HG03575 (cell line): ENCODE results near the gene MRPL34.
"Not testable (repeated sequence)": the region's sequence is repeated elsewhere in the genome, so short reads cannot be mapped to it uniquely, and the experiment has no call there.

Source experiments
- ATAC-seq: cut with Tn5 transposase; IDR thresholded peaks from one replicate; pipeline ENCODE4 v1.9.1; 2021; ENCODE audit not compliant: unreplicated experiment, insufficient number of reproducible peaks, low FRiP score; ENCODE audit errors: extremely low read depth

Gene MRPL34

DNA sequence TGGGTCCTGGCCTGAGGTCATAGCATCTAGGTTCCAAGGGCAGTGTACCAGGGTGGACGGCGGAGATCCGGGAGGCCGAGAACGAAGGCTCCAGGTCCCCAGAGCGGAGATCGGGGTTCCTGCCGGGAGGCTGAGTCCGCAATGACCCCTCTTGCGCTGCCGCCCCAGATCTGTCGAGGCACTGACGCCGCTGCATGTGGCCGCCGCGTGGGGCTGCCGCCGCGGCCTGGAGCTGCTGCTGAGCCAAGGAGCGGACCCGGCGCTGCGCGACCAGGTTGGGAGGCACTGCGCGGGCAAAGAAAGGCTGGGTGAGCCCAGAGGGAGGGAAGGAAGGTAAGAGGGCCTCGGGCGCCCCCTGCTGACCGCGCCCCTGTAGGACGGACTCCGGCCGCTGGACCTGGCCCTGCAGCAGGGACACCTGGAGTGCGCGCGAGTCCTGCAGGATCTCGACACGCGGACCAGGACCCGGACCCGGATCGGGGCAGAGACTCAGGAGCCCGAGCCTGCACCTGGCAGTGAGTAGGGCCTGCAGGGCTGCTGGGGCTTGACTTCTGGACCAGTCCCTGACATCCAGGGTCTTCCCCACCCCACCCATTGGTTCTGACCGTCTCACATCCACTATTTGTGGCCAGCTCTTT lies 23.1 kb upstream of the MRPL34 start:
- no peak for ATAC-seq

DNA sequence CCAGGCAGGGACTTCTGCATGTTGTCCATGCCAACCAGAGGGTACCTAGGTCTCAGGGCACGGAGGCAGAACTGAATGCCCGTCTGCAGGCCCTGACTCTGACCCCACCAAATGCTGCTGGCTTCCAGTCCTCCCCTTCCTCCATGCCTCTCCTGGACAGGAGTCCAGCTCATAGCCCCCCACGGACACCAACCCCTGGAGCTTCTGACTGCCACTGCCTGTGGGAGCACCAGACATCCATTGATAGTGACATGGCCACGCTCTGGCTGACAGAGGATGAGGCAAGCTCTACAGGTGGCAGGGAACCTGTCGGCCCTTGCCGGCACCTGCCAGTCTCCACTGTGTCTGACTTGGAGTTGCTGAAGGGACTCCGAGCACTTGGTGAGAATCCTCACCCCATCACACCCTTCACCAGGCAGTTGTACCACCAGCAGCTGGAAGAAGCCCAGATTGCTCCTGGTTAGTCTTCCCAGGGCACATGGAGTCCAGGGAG lies 22.1 kb upstream of the MRPL34 start:
- ATAC-seq = no peak

DNA sequence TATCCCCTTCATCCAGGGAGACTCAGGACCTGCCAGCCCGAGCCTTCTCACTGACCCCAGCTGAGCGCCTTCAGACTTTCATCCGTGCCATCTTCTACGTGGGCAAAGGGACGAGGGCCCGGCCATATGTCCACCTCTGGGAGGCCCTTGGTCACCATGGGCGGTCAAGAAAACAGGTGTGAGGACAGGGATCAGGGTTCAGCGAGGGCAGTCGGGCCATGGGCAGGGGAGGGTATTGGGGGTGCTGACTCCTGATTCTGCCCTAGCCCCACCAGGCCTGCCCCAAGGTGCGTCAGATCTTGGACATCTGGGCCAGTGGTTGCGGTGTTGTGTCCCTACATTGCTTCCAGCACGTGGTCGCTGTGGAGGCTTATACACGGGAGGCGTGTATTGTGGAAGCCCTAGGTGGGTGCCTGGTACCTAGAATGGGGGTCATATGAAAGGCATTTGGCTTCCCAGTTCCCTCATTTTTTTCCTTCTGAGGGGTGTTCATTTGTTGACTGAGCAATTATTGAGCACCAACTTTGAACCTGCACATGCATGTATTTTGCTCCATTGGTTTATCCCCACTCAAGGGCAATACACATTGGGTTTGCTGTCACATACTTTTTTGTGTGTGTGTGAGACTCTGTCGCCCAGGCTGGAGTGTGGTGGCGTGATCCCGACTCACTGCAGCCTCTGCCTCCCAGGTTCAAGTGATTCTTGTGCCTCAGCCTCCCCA lies 20.1 kb upstream of the MRPL34 start:
- ATAC-seq = no peak

DNA sequence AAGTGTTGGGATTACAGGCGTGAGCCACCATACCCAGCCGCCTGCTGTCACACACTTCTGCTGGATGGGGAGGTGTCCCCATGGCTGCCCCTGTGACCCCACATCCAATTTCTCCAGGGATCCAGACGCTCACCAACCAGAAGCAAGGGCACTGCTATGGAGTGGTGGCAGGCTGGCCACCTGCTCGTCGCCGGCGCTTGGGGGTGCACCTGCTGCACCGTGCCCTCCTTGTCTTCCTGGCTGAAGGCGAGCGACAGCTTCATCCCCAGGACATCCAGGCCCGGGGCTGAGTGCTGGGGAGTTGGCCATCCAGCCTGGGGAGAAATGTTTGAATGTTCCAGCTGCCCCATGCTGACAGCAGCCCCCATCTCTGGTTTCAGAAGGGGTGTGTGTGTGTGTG lies 19.4 kb upstream of the MRPL34 start:
- no peak for ATAC-seq

DNA sequence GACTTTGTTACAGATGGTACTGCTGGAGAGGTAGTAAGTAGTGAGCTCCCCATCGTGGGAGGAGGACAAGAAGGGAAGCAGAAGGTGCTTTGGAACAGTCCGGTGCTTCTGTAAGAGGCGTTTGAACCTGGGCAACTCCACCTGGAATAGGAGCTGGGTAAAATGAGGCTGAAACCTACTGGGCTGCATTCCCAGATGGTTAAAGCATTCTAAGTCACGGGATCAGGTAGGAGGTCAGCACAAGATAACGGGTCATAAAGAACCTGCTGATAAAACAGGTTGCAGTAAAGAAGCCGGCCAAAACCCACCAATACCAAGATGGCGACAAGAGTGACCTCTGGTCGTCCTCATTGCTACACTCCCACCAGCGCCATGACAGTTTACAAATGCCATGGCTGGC lies 18.9 kb upstream of the MRPL34 start:
- ATAC-seq = no peak

DNA sequence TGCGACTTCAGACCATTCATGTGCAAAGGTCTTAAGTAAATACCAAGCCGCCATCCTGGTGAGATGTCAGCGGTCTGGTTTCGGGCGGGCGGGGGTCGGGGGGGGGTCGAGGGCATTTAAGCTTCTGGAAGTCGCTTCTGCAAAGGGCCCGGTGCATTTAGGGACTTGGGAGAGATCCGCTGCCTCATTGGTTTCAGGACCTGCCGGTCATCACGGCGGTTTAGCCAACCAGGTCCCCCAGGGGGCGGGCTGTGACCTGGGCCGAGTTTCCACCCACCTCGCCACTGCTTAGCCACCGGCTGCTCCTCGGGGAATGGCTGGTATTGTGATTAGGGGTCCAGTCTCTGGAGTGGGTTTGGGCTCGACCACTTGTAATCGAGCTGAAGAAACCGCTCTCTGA lies 16.2 kb upstream of the MRPL34 start:
- no peak for ATAC-seq

DNA sequence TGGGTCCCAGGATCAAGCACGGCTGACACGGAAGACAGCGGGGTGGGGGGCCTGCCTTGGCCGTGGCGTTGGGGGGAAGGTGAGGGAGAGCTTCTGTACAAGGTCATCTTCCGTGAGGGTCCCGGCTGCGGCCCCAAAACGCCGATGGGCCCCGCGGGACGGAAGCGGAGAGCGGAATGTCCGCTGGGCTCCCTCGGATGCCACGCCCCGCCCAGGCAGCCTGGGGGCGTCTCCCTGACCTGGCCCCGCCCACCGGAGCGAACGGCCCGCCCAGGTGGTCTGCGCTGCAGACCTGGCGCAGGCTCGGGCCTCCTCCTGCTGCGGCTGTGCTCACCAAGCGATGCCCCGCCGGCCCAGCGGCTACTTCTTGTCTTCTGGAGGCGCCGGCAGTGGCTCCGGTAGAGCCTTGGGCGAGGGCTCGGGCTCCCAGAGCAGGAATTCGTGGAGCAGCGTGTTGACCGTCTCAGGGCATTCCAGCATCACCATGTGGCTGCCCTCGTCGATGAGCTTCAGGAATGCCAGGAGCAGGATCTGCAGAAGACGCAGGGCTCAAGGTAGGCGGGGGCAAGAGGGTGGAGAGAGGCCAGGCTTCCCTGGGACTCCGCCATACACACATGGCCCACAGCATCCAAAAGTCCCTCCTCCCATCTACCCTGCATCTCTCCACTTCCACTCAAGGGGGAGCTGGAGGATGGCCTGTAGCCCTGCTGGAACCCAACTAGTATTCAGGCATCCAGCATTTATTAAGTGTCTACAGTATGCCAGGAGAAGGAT lies 13.2 kb upstream of the MRPL34 start:
- no peak for ATAC-seq

DNA sequence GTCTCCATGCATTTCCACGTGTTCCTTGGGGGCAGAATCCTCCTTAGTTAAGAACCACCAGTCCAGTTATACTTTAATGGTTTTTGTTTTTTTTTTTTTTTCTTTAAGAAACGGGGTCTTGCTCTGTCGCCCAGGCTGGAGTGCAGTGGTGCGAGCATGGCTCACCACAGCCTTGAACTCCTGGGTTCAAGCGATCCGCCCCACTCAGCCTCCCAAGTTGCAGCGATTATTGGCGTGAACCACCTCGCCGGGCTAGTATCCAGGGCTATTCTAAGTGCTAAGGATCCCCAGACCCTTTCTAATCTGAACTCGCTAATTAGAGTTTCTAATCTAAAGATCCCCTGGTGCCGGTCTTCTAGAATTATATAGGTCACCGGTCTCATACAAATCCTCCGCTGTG lies 12.1 kb upstream of the MRPL34 start:
- no peak for ATAC-seq

DNA sequence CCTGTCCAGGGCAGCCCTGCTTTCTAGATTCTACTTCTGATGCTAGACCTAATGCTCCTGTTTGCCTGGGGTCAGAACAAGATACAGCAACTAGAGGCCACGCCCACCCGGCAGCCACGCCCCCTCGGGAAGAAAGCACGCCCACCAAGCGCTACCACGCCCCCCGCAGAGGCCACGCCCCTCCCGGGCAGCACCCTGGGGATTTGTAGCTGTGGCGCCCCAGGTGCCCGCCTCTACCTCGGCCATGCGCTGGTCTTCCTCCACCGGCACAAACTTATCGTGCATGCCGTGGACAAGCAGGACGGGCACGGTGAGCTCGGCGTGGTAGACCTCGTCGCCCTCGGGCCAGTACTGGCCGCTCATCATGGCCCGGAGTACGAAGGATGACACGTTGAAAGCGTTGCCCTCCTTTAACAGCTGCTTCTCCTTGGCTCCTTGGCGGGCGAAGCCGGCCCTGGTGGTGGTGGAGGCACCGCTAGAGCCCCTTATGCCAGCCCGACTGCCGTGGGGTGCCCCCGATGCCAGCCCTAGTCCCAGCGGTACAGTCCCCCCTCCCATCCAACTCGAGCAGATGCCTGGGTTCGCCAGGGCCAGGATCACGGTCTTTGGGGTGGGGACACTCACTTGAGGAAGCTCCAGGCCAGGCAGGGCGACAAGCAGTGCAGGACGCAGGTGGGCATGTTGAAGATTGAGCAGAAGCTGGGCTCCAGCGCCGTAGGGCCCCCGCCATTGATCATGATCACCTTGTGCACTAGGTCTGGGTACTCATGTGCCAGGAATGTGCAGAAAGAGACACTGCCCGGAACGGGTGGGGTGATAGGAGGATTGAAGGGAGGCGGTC lies 11.4 kb upstream of the MRPL34 start:
- ATAC-seq = no peak

DNA sequence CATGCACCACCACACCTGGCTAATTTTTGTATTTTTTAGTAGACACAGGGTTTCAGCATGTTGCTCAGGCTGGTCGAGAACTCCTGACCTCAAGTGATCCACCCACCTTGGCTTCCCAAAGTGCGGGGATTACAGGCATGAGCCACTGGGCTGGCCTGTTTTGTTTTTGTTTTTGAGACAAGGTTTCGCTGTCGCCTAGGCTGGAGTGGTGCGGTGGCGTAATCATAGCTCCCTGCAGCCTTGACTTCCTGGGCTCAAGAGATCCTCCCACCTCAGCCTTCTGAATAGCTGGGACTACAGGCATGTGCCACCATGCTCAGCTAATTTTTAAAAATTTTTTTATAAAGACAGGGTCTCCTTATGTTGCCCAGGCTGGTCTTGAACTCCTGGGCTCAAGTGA lies 10.1 kb upstream of the MRPL34 start:
- ATAC-seq = not testable (repeated sequence)

DNA sequence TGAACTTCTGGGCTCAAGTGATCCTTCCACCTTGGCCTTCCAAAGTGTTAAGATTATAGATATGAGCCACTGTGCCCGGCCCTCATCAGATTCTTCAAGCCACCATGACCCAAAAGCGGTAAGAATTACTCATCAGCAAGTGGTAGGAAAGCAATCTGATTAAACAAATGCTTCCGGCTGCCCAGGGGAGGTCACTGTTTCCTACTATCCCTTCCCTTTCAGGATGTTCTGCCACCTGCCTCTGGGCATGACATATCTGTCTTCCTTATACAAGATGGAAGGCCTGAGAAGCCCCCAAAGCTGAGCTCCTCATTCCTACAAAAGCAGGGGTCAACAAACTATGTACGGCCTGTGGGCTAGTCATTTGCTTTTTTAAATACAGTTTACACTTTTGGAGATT lies 9.4 kb upstream of the MRPL34 start:
- no peak for ATAC-seq

DNA sequence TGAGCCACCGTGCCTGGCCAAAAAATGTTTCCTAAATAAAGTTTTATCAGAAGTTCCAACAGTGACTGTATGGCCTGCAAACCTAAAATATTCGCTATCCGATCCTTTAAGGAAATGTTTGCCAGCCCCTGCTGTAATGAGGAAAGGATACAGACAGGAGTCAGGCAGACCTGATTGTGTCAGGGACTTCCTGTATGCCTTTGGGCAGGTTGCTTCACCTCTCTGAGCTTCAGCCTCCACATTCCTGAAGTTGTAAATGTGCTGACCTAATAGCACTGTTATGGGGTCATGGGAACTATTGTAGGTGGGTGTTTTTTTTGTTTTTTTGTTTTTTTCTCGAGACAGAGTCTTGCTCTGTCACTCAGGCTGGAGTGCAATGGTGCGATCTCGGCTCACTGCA lies 8.7 kb upstream of the MRPL34 start:
- no peak for ATAC-seq

DNA sequence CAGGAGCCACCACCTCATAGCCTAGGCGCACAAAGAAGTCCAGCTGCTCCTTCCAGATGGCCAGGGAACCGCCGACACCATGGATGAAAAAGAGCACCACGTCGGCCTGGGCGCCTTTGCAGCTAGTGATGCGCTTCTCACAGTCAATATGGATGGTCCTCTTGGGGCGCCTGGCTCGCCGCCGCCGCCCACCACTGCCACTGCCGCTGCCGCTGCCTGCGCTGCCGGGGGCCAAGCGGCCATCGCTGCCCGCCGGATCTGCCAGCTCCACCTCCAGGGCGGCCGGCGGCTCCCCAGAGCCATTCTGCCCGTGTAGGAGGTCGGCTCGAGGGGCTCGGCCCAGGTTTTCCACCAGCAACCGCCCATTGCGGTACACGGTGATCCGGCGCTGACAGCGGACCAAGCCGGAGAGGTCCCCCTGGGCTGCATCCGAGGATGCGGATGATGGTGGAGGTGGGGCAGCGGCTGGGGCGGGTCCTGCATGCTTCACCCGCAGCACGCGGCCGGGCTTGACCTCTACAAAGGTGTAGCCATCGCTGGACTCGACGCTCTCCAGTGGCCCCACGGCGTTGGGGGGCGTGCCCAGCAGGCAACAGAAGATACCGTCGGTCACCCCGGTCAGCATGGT lies 4.6 kb upstream of the MRPL34 start:
- no peak for ATAC-seq

DNA sequence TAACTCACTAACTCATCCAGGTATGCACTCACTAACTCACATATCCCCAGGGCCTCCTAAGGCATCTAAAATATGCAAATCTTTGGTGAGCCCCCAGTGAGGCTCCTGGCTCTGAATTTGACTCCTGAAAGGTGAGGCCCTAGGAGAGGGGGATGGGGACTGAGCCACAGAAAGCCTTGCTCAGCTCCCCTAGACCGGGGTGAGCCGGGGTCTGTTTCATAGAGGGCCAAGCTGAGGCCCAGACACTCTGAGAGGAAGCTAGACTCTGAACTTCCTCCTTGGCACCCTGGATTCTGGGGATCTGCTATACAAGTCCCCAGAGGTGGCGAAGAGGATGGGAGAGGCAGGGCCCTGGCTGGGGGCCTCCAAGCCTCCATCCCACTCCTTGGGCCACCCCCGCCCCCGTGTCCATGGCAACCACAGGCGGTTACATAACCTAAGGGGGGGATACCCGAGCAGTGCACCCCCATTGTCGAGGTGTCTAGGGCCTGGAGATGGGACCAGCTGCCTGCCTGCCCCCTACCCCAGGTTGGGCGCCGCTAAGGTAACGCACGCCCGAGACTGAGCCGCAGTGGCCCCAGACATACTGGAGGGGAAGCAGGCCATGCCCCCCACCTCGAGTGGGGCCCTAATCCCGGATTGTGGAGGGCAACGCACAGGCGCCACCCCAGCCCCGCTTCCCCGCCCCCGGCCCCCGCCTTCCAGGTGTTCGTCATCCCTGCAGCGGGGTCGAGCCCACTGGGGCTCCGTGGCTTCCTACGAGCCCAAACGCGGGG lies 3.1 kb upstream of the MRPL34 start:
- ATAC-seq = no peak

DNA sequence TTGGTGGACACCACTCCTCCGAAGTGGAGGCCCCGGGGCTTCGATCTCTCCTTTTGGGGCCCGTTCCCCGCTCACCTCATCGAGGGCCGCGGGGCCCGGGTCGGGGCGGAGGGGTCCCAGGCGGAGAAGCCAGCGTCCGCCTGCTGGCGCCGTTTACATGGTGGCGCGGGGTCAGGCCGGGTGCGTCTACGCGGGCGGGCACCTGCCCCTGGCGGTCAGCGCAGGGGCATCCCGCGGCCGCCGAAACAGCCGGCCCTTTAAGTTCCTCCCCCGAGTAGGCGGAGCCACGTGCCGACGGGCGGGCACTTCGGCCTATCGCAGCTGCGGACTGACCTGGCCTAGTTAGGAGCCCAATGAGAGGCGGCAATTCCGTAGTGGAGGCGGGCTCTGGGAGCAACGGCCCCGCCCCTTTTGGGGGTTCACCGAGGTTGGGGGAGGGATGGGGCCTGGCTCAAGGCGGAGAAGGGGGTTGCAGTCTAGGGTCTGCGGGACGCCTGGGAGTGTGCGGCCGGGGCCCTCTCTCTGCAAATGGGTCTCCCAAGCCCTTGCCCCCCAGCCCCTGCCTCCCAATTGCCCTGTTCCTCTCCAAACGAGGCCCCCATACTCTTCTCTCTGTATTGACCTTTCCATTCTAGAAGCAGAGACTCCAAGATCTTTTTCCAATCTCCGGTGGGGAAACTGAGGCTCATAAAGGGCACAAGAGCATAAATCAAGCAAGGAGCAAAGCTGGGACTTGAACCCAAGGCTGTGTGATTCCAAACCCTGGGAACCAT lies 2.3 kb upstream of the MRPL34 start, which contains the start of gene ABHD8:
TSS of gene ABHD8 (minus strand) at position 259 of the 773 bp plus-strand sequence. CDS start 1,809 bp downstream, outside the sequence.
- no peak for ATAC-seq

DNA sequence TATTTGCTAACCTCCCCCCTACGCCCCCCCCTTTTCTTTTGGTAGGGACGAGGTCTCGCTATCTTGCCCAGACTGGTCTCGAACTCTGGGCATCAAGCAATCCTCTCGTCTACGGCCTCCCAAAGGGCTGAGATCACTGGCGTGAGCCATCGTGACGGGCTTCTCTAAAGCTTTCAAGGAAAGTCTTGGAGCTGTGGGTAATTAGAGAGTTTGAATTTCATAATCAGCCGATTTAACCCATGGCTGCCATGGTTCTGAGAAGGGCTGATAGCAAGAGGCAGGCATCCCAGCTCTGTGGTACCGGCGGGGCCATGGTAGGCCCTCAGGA lies 1.8 kb upstream of the MRPL34 start:
- no peak for ATAC-seq

DNA sequence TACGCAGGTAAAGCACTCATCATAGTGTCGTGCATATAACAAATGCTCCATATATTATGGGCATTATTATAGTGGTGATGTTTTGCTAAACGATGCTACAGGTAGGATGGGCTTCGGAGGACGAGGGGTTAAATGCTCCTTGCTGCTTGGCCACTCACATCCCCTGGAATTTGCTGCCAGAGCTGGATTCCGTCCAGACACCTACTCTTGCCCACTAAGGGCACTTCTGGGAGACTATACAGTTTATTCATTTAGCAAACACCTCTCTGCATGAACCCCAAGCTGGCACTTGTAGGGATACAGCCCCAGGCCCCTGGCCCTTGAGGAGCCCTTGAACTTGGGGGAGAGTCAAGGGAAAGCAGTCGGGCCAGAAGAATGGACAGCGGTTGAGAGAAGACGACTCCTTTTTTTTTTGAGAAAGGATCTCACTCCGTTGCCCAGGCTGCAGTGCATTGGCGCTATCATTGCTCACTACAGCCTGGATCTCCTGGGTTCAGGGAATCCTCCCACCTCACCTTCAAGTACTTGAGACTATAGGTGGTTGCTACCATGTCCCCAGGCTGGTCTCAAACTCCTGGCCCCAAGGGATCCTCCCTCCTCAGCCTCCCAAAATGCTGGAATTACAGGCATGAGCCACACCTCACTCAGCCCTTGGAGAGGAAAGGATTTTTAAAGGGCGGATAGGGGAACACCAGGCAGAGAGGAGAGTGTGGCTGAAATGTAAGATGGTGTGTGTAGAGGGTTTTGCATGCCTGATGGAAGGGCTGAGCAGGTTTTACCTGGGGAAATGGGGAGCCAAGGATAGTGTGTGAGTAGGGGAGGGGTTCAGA lies 1.1 kb upstream of the MRPL34 start:
- ATAC-seq = no peak
